ENCODE data around the gene SMO.

SMO gene

DNA sequence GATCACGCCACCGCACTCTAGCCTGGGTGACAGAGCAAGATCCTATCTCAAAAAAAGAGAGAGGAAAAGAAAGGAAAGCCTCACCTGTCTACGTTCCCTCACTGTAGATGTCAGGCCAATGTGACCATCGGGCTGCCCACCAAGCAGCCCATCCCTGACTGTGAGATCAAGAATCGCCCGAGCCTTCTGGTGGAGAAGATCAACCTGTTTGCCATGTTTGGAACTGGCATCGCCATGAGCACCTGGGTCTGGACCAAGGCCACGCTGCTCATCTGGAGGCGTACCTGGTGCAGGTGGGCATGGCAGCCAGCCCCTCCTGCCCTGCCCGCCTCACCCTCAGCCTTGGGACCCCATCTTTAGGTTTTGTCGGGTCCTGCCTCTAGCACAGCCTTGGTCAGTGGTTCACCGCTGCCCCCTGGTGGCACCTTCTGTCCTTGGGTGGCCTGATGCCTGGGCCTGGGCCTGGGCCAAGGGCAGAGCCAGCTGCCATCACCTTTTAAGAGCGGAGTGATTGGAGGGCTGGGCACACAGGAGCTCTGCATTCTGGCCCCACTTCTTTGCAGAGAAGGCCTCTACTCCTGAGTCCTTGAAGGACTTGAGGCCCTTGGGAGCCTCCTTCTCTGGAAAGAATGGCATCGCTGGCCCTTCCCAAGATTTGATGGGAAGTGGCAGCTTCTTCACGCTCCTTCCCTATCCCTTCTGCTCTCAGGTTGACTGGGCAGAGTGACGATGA lies 22.0 kb downstream of the SMO start:
- TF ChIP-seq GATA2 (IDR thresholded peaks at IDR 0.05; ENCODE audit: low read depth, low read length) (no peak), GATA3 (IDR thresholded peaks at IDR 0.05; ENCODE audit: low read depth, low read length) (no peak)

DNA sequence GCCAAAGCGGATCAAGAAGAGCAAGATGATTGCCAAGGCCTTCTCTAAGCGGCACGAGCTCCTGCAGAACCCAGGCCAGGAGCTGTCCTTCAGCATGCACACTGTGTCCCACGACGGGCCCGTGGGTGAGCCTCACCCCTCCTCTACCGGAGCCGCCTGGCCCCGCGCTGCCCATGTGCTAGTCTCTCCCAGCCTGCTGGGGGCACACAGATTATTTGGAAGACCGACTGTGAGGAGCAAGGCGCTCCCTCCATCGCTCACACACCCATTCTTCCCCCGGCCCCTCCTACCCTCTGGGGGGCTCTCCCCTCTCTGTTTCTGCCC lies 22.5 kb downstream of the SMO start:
- no peak for TF ChIP-seq GATA2 (IDR thresholded peaks at IDR 0.05; ENCODE audit: low read depth, low read length)
- no peak for TF ChIP-seq GATA3 (IDR thresholded peaks at IDR 0.05; ENCODE audit: low read depth, low read length)

DNA sequence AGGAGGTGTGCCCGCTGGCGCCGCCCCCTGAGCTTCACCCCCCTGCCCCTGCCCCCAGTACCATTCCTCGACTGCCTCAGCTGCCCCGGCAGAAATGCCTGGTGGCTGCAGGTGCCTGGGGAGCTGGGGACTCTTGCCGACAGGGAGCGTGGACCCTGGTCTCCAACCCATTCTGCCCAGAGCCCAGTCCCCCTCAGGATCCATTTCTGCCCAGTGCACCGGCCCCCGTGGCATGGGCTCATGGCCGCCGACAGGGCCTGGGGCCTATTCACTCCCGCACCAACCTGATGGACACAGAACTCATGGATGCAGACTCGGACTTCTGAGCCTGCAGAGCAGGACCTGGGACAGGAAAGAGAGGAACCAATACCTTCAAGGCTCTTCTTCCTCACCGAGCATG lies 23.7 kb downstream of the SMO start:
- no peak for TF ChIP-seq GATA2 (IDR thresholded peaks at IDR 0.05; ENCODE audit: low read depth, low read length)
- TF ChIP-seq GATA3 (IDR thresholded peaks at IDR 0.05; ENCODE audit: low read depth, low read length), result no peak

DNA sequence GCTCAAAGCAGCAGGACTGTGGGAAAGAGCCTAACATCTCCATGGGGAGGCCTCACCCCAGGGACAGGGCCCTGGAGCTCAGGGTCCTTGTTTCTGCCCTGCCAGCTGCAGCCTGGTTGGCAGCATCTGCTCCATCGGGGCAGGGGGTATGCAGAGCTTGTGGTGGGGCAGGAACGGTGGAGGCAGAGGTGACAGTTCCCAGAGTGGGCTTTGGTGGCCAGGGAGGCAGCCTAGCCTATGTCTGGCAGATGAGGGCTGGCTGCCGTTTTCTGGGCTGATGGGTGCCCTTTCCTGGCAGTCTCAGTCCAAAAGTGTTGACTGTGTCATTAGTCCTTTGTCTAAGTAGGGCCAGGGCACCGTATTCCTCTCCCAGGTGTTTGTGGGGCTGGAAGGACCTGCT lies 24.2 kb downstream of the SMO start:
- no peak for TF ChIP-seq GATA3 (IDR thresholded peaks at IDR 0.05; ENCODE audit: low read depth, low read length)
- TF ChIP-seq GATA2 (IDR thresholded peaks at IDR 0.05; ENCODE audit: low read depth, low read length), result no peak

DNA sequence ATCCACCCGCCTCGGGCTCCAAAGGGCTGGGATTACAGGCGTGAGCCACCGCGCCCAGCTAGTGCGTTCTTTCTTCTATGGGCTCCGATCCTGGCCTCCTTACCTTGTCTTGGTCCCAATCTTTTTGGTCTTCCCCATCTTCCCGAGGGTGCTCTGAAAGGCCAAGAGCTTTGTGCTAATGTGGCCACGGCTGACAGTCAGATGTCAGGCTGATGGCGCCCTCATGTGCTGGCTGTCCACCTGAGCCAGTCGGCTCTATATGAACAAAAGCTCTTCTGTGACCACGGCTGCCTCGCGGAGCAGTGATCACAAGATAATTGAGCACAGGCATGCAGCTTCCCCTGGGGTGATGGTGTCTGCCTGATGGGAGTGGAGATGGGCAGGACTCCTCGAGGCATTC lies 25.4 kb downstream of the SMO start:
- TF ChIP-seq GATA2 (IDR thresholded peaks at IDR 0.05; ENCODE audit: low read depth, low read length), result peak; percentile 87
- TF ChIP-seq GATA3 (IDR thresholded peaks at IDR 0.05; ENCODE audit: low read depth, low read length), result no peak

DNA sequence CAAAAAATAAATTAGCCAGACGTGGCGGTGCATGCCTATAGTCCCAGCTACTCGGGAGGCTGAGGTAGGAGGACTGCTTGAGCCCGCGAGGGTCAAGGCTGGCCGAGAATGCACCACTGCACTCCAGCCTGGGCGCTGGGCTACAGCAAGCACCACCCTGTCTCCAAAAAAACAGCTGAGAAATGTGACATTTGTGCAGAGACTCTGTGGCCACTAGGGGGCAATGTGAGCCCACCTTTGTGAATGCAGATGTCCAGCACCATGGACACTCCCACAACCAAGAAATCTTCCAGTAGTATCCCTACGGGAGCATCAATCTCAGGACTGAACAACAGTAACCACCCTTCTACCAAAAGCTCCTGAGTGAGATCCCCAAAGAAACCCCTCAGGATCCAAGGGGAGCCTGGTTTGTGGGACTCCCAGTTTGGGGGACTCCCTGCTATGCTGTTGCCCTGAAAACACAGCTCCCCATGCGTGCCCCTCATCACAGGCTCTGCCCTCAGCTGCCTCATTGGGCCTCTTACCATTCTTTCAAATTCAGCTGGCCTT lies 30.2 kb downstream of the SMO start:
- TF ChIP-seq GATA3 (IDR thresholded peaks at IDR 0.05; ENCODE audit: low read depth, low read length), result no peak
- TF ChIP-seq GATA2 (IDR thresholded peaks at IDR 0.05; ENCODE audit: low read depth, low read length), result no peak

DNA sequence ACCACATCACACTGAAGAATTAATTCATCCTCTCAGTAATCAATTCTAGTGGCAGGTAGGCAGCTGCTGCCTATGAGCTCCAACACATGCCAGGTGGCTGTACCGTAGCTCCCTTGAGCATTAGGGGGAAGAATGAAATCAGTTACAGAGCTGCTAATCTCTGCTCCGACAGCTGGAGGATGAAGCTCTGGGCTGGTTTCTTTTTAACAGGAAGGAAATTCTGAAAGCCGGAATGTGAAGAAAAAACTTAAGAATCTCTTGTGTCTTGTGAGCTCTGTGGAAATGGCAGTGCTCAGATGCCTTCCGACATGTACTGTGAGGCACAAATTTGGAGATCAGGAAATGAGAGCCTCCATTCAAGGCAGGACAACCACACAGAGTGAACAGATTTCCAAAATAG lies 33.6 kb downstream of the SMO start:
- no peak for TF ChIP-seq GATA2 (IDR thresholded peaks at IDR 0.05; ENCODE audit: low read depth, low read length)
- no peak for TF ChIP-seq GATA3 (IDR thresholded peaks at IDR 0.05; ENCODE audit: low read depth, low read length)

DNA sequence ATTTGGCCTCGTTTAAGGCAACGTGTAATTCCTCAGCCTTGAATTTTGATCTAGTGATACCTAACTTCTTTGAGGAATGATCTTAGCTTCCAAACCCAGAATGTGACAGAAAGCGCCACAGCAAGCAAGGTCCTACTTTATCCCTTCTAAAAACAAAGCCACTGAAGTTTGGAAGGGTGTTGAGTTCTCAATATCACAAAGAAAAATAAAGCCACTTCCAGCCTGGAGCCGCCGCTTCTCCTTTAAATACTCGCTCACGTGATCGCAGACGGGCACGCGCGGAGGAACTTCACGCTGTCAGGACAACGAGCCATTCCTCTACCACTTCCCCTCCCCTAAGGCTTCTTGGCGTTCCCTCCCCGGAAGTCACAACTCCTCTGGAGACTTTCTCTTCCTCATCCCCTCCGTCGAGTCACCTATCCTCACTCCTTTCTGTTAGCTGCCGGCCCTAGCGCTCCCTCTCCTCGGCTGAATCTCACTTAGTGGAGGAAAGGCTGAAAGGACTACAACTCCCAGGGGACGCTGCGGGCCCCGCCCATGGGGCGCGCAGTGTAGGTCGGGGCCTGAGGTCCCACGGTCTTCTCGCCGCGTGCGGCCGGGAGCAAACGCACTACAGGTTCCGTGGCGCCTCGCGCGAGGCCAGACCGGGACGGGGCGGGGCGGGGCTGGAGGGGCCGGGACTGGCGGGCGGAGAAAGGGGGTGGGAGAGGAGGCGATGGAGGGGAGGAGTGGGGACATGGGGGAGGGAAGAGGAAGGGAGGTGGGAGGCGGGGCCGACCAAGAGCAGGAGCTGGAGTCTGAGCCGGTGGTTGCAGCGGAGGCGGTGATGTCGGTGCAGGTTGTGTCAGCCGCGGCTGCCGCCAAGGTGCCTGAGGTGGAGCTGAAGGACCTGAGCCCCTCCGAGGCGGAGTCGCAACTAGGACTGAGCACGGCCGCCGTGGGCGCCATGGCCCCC lies 36.1 kb downstream of the SMO start, which contains the start of gene AHCYL2:
TSS of gene AHCYL2 (plus strand) at position 780 of the 955 bp plus-strand sequence.
- no peak for TF ChIP-seq GATA3 (IDR thresholded peaks at IDR 0.05; ENCODE audit: low read depth, low read length)
- TF ChIP-seq GATA2 (IDR thresholded peaks at IDR 0.05; ENCODE audit: low read depth, low read length), result no peak; the same call in 1 of the 2 replicates

DNA sequence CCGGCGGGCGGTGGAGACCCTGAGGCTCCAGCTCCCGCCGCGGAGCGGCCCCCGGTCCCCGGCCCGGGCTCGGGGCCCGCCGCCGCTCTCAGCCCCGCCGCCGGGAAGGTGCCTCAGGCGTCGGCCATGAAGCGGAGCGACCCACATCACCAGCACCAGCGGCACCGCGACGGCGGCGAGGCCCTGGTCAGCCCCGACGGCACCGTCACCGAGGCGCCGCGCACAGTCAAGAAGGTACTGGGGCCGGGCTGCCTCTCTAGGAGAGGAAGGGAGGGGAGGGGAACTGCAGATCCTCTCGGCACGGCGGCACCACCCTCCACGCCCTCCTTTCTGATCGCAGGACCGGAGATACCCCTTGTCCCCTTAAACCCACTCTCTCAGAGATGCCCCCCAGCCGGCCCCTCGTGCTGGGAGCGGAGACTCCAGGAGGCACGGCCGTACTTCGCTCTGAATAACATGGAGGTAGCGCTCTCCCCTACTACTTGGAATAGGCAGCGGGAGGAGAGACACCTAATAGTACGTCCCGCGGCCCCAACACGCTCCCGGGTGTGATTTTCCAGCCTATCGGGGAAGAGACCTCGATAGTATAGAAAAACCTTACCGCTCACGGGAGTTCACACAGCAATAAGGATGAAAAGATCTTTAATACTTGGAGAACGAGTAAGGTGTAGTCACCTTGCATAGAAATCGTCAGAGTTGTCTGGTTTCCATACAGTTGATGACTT lies 36.9 kb downstream of the SMO start:
- TF ChIP-seq GATA2 (IDR thresholded peaks at IDR 0.05; ENCODE audit: low read depth, low read length) (no peak), GATA3 (IDR thresholded peaks at IDR 0.05; ENCODE audit: low read depth, low read length) (no peak)

DNA sequence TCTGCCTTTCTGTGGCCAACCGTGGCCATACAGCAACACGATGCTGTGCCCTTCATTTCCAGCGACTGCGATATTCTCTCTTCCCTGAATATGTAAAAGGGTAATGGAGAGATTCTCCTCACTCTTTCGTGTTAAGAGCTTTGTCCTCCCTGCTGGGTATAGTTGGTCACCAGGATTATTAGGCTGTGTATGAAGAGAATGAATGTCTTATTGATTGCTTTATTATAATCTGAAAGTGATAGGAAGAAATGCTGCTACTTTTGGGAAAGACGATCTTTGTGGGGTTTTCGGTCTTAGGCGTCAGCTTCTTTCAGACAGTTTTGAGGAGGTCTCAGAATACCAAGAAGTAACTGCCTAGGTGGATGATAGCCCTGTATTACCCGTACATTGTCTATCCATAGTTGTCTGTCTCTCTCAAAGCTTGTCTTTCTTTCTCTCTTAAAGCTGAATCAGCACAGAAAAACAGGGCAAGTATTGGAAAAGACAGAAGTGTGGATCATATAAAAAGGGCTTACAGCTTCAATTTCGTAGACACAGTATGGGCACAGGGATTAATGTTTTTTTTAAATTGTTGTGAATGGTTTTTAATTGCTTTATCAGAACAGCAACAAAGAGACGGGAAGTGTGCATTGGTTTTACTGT lies 37.6 kb downstream of the SMO start:
- no peak for TF ChIP-seq GATA3 (IDR thresholded peaks at IDR 0.05; ENCODE audit: low read depth, low read length)
- TF ChIP-seq GATA2 (IDR thresholded peaks at IDR 0.05; ENCODE audit: low read depth, low read length), result no peak

DNA sequence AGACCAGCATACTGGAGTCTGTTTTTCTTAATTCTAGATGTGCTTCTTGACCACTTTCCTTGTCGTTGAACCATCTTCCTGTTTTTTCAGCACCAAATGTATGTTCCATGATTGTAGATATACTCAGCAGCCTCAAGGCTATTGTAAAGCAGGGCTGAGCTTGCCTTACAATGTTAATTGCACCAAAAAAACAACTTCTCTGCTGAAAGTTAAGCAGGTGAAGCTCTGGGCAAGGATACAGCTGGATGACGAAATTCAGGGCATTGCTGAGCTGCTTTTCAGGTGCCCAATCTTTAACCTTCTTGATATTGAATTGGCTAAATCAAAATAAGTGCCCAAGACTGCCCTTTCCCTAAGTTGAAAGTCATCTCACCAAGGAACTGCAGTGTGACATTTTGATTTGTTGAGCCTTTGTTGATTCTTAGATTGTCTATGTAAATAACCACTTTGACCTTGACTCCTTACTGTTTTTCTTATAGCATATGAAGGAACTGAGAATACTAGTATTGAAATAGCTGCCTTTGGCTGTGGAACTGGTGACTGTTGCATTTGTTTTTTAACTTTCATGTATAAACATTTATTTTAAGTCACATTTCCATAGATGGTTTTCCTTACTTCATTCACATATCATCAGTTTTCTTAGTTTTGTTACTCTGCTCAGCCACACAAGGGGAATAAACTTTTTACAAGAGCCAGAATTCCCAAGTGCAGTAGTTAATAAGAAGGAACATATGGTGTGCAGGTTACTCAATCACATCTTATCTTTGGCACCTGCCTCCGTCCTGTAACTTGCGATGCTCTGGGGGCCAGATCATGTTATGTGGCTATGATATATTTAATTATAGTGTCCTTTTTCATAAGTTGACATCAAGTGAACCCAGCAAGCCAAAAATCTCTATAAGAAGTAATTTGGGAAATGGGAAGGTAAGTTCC lies 39.5 kb downstream of the SMO start:
- no peak for TF ChIP-seq GATA3 (IDR thresholded peaks at IDR 0.05; ENCODE audit: low read depth, low read length)
- no peak for TF ChIP-seq GATA2 (IDR thresholded peaks at IDR 0.05; ENCODE audit: low read depth, low read length)

DNA sequence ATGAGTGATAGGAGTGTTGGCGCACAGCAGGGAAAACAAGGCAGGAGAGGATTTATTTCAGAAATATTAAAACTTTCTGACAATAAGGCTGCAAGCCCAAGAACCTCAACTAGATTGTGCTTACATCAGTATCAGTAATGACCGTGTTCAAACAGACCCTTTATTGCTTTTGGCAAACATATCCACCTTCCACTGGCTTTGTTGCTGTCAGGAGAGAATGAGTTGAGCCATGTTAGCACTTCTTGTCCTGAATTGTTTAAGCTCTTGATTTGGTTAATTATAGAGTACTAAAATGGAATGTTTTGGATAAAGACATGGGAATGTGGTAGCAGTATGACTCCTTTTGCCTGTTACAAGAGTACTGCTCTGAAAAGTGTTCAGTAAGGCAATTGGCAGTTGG lies 40.2 kb downstream of the SMO start:
- TF ChIP-seq GATA3 (IDR thresholded peaks at IDR 0.05; ENCODE audit: low read depth, low read length), result no peak
- TF ChIP-seq GATA2 (IDR thresholded peaks at IDR 0.05; ENCODE audit: low read depth, low read length), result no peak
